ENCODE results near the gene ST6GAL1.

Gene ST6GAL1

GRCh38 chr3:186883686-186884058 is 46.7 kb upstream of the ST6GAL1 start:
- TF ChIP-seq CEBPB (IDR thresholded peaks at IDR 0.05) (no peak), NFIC (IDR thresholded peaks at IDR 0.05) (no peak), FOXM1 (IDR thresholded peaks at IDR 0.05; ENCODE audit: borderline replicate concordance, low read depth) (no peak), TEAD4 (IDR thresholded peaks at IDR 0.05) (no peak)
- TF ChIP-seq, protein P1, sequence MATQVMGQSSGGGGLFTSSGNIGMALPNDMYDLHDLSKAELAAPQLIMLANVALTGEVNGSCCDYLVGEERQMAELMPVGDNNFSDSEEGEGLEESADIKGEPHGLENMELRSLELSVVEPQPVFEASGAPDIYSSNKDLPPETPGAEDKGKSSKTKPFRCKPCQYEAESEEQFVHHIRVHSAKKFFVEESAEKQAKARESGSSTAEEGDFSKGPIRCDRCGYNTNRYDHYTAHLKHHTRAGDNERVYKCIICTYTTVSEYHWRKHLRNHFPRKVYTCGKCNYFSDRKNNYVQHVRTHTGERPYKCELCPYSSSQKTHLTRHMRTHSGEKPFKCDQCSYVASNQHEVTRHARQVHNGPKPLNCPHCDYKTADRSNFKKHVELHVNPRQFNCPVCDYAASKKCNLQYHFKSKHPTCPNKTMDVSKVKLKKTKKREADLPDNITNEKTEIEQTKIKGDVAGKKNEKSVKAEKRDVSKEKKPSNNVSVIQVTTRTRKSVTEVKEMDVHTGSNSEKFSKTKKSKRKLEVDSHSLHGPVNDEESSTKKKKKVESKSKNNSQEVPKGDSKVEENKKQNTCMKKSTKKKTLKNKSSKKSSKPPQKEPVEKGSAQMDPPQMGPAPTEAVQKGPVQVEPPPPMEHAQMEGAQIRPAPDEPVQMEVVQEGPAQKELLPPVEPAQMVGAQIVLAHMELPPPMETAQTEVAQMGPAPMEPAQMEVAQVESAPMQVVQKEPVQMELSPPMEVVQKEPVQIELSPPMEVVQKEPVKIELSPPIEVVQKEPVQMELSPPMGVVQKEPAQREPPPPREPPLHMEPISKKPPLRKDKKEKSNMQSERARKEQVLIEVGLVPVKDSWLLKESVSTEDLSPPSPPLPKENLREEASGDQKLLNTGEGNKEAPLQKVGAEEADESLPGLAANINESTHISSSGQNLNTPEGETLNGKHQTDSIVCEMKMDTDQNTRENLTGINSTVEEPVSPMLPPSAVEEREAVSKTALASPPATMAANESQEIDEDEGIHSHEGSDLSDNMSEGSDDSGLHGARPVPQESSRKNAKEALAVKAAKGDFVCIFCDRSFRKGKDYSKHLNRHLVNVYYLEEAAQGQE (IDR thresholded peaks at IDR 0.05; ENCODE audit: low read depth), result no peak

DNA sequence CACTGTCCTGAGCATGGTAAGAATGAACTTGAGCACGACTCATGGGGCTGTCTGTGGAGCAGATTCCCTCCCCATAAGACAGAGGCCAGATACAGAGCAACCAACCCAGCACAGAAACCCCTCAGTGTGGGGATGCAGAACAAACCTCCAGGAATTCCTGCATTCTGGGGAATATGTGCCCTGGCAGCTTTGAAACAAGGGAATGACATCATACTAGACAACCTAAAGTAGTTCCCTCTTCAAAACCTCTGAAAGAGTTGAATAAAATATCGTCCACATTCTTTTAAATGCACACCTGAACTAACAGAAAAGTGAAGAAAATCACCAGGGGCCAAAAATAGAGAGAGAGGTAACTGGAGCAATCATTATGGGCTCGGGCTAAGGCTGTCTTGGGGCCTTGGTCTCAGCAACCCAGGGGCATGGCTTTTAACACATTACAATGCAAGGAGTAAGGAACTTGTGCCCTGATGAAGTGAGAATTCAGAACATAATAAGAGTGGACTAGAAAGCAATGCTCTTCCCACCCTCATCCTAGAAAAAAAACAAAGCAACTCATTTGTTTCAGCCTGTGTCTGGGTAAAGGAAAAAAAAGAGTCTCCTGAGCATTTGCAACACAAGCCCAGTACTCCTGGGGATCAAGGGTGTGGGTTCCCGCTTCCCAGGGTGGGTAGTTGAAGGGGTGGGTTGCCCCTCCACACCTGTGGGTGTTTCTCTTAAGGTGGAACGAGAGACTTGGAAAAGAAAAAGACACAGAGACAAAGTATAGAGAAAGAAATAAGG is 43.9 kb upstream of the ST6GAL1 start:
- no peak for TF ChIP-seq EP300 (IDR thresholded peaks at IDR 0.05; ENCODE audit: borderline replicate concordance)
- TF ChIP-seq, protein P2, sequence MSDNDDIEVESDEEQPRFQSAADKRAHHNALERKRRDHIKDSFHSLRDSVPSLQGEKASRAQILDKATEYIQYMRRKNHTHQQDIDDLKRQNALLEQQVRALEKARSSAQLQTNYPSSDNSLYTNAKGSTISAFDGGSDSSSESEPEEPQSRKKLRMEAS (IDR thresholded peaks at IDR 0.05), result no peak
- no peak for TF ChIP-seq RAD21 (IDR thresholded peaks at IDR 0.05; ENCODE audit: low read depth)
- TF ChIP-seq FOXM1 (IDR thresholded peaks at IDR 0.05; ENCODE audit: borderline replicate concordance, low read depth), result no peak
- no peak for TF ChIP-seq CEBPB (IDR thresholded peaks at IDR 0.05)
- TF ChIP-seq ZBTB7A (IDR thresholded peaks at IDR 0.05; ENCODE audit: low read depth), result no peak
- no peak for TF ChIP-seq NFIC (IDR thresholded peaks at IDR 0.05)
- no peak for TF ChIP-seq TAF1 (IDR thresholded peaks at IDR 0.05; ENCODE audit: low read depth)
- no peak for TF ChIP-seq TCF12 (IDR thresholded peaks at IDR 0.05; ENCODE audit: low read depth)
- TF ChIP-seq YY1 (IDR thresholded peaks at IDR 0.05; ENCODE audit: low read depth), result no peak

- TF ChIP-seq TAF1 (IDR thresholded peaks at IDR 0.05; ENCODE audit: low read depth), result no peak
- TF ChIP-seq USF1 (IDR thresholded peaks at IDR 0.05), result no peak
- TF ChIP-seq EP300 (IDR thresholded peaks at IDR 0.05; ENCODE audit: borderline replicate concordance), result no peak
Measured at GRCh38 chr3:186888569-186888968, 41.8 kb upstream of the ST6GAL1 start.

DNA sequence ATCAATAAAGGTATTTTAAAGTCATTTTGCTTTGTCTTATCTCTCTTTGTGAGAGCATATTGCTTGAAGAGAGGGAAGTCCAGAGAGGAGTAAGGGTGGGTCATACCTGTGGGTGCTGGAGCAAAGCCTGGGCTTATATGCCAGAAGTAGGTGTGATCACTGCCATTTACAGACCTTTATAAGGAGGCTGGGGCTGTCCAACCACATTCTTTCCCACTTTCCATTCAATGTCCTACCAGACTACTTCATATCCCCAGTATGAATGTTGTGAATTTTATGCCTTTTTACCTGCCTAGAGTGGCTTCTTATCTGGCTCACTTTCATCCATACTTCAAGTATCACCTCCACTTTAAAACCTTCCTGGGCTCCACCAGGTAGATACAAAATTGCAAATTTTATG is 39.4 kb upstream of the ST6GAL1 start:
- TF ChIP-seq, protein P2 (IDR thresholded peaks at IDR 0.05), result no peak
- no peak for TF ChIP-seq YY1 (IDR thresholded peaks at IDR 0.05; ENCODE audit: low read depth)

DNA sequence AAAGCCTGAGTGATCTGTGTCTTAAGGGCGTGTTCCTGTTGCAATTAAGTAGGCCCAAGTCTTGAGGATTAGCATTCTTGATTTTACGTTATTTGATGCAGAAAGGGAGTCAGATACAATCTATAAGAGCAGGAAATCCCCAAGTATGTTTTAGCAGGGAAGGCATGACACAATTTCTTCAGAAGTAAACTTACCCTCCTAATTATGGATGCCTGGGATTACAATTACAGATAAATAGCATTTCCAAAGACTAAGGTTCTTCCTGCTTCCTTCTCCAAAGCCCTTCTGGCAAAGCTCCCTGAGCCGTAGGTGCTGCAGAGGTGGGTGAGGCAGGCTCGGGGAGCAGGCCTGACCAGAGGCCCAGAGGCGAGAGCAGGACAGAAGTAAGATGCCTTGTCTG is 34.9 kb upstream of the ST6GAL1 start:
- TF ChIP-seq TAF1 (IDR thresholded peaks at IDR 0.05; ENCODE audit: low read depth) (no peak), EGR1 (IDR thresholded peaks at IDR 0.05) (no peak), NFIC (IDR thresholded peaks at IDR 0.05) (no peak), CEBPB (IDR thresholded peaks at IDR 0.05) (no peak), ZBTB7A (IDR thresholded peaks at IDR 0.05; ENCODE audit: low read depth) (no peak), CREB1 (IDR thresholded peaks at IDR 0.05; ENCODE audit: low read depth) (no peak)

DNA sequence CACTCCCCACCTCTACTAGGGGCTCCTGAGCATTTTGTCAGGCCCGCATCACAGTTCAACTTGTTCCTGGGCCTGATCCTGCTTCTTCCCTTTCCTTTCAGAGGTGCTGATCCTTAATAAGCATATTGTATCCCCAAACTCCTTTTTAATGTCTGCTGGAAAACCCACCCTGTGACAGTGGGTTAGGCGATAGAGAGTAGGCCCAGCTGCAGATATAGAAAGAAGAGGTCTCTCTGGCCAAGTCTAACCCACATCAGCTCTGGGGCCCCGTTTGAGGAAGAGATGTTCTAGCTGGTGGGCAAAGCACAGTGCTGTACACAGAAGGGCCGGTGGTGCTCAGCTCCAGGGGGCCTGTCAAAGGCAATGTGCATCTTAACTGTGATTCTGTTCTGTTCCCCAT is 34.3 kb upstream of the ST6GAL1 start:
- TF ChIP-seq EP300 (IDR thresholded peaks at IDR 0.05; ENCODE audit: borderline replicate concordance) (no peak), ZBTB7A (IDR thresholded peaks at IDR 0.05; ENCODE audit: low read depth) (no peak), CREB1 (IDR thresholded peaks at IDR 0.05; ENCODE audit: low read depth) (no peak), FOXM1 (IDR thresholded peaks at IDR 0.05; ENCODE audit: borderline replicate concordance, low read depth) (no peak), TAF1 (IDR thresholded peaks at IDR 0.05; ENCODE audit: low read depth) (no peak), CEBPB (IDR thresholded peaks at IDR 0.05) (no peak), YY1 (IDR thresholded peaks at IDR 0.05; ENCODE audit: low read depth) (no peak), TEAD4 (IDR thresholded peaks at IDR 0.05) (no peak), EGR1 (IDR thresholded peaks at IDR 0.05) (no peak), NFIC (IDR thresholded peaks at IDR 0.05) (no peak), USF1 (IDR thresholded peaks at IDR 0.05) (no peak), RAD21 (IDR thresholded peaks at IDR 0.05; ENCODE audit: low read depth) (no peak), TCF12 (IDR thresholded peaks at IDR 0.05; ENCODE audit: low read depth) (no peak)
- TF ChIP-seq, protein P2 (IDR thresholded peaks at IDR 0.05), result no peak
- TF ChIP-seq, protein P1 (IDR thresholded peaks at IDR 0.05; ENCODE audit: low read depth), result no peak

Data from Ishikawa (cell line).